Uterus (tissue), 2 donors: ENCODE measurements around the gene LMAN2.
A peak's percentile ranks its signal among the peaks of the same experiment; 100 is the strongest.

Experiments
- POLR2A ChIP-seq, 2 donors: fragments of 450-650 bp; IDR thresholded peaks; one replicate each; pipeline ENCODE4 v1.6.1; 2016; ENCODE audit warnings: antibody characterized with exemption in 2 of 2, mild to moderate bottlenecking in 1 of 2, moderate library complexity in 1 of 2
- TF ChIP-seq, protein P1 (sequence below), 4 experiments: fragments of 200-600 bp in 2 of 4; fragments of 450-650 bp in 2 of 4; sonication (generic) in 2 of 4; IDR thresholded peaks; one replicate each; pipeline ENCODE4 v1.5.1; 2016 to 2019; ENCODE audit warnings: antibody characterized with exemption in 4 of 4, mild to moderate bottlenecking in 2 of 4, moderate library complexity in 1 of 4

GRCh38 chr5:177309351-177310191, 41.9 kb downstream of the LMAN2 start:
- TF ChIP-seq, protein P1, sequence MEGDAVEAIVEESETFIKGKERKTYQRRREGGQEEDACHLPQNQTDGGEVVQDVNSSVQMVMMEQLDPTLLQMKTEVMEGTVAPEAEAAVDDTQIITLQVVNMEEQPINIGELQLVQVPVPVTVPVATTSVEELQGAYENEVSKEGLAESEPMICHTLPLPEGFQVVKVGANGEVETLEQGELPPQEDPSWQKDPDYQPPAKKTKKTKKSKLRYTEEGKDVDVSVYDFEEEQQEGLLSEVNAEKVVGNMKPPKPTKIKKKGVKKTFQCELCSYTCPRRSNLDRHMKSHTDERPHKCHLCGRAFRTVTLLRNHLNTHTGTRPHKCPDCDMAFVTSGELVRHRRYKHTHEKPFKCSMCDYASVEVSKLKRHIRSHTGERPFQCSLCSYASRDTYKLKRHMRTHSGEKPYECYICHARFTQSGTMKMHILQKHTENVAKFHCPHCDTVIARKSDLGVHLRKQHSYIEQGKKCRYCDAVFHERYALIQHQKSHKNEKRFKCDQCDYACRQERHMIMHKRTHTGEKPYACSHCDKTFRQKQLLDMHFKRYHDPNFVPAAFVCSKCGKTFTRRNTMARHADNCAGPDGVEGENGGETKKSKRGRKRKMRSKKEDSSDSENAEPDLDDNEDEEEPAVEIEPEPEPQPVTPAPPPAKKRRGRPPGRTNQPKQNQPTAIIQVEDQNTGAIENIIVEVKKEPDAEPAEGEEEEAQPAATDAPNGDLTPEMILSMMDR (IDR thresholded peaks at IDR 0.05): peak; percentile 43 to 76 (median 62)
- no peak for TF ChIP-seq POLR2A (IDR thresholded peaks at IDR 0.05)
